BE2C (cell line): ENCODE results near the gene PLTP.

ENCODE experiments used
- DNase-seq: peaks from one replicate; pipeline ENCODE4 v3.0.0-alpha.2; 2020
- H3K27me3 ChIP-seq: fragments of 250-450 bp; sonication (Bioruptor Pico); 2 replicates; pipeline ENCODE4 v1.5.1; 2020; ENCODE audit warnings: mild to moderate bottlenecking
- H3K36me3 ChIP-seq: fragments of 250-450 bp; sonication (Bioruptor Pico); 2 replicates; pipeline ENCODE4 v1.5.1; 2020; ENCODE audit warnings: mild to moderate bottlenecking
- H3K4me1 ChIP-seq: fragments of 250-450 bp; sonication (Bioruptor Pico); 2 replicates; pipeline ENCODE4 v1.5.1; 2020
- H3K4me3 ChIP-seq: 2 replicates; pipeline ENCODE4 v1.5.1; 2011; ENCODE audit warnings: low read depth, low read length
- H3K9me3 ChIP-seq: fragments of 250-450 bp; sonication (Bioruptor Pico); 2 replicates; pipeline ENCODE4 v1.5.1; 2020
- CTCF ChIP-seq: IDR thresholded peaks from 2 replicates; pipeline ENCODE4 v1.5.1; 2012; ENCODE audit warnings: mild to moderate bottlenecking, low read depth, low read length

PLTP gene

GRCh38 chr20:45917790-45918141 is 5.8 kb upstream of the PLTP start:
- no peak for TF ChIP-seq CTCF
- H3K27me3 ChIP-seq: no peaks in the 10 kb centered on the region
- H3K9me3 ChIP-seq: no peaks in the 10 kb centered on the region
- no peak for DNase-seq
- H3K4me1 ChIP-seq: no peaks in the 10 kb centered on the region
- no peak overlapping the region for H3K4me3 ChIP-seq
- H3K36me3 ChIP-seq: no peaks in the 10 kb centered on the region

DNA sequence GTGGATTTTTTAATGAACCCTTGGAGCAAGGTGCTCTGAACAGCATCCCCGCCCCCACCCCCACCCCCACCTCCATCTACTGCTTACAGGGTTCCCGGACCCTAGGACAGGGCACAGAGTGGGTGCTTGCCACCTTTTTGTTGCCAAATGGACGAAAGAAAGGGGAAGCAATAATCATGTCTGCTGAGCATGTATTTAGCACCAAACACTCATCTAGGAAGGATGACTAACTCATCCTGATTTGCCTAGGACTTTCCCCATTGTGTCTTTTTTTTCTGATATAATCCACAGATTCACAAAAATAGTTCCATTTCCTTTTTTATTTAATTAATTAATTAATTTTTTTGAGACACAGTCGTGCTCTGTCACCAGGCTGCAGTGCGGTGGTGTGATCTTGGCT is 1.2 kb upstream of the PLTP start:
- Histone ChIP-seq H3K27me3 (no peaks in the 10 kb centered on the region), H3K4me3 (no peak overlapping the region), H3K4me1 (no peaks in the 10 kb centered on the region), H3K9me3 (no peaks in the 10 kb centered on the region), H3K36me3 (peaks cover 10% of the 10 kb centered on the region)
- no peak for DNase-seq
- no peak for TF ChIP-seq CTCF

- H3K36me3 ChIP-seq: peaks cover 10% of the 10 kb centered on the region
- H3K9me3 ChIP-seq: no peaks in the 10 kb centered on the region
- TF ChIP-seq CTCF: no peak
- no peaks in the 10 kb centered on the region for H3K27me3 ChIP-seq
- DNase-seq: no peak
- H3K4me1 ChIP-seq: no peaks in the 10 kb centered on the region
- H3K4me3 ChIP-seq: peak overlapping the region; percentile 69
Measured at GRCh38 chr20:45912344-45912682, 358 bp upstream of the PLTP start.

GRCh38 chr20:45910670-45911485 is 1.1 kb downstream of the PLTP start:
- H3K4me3 ChIP-seq: peak overlapping the region; percentile 69
- H3K9me3 ChIP-seq: no peaks in the 10 kb centered on the region
- peaks cover 10% of the 10 kb centered on the region for H3K36me3 ChIP-seq
- no peak for TF ChIP-seq CTCF
- peak; percentile 99 for DNase-seq
- no peaks in the 10 kb centered on the region for H3K4me1 ChIP-seq
- no peaks in the 10 kb centered on the region for H3K27me3 ChIP-seq

- H3K36me3 ChIP-seq: peaks cover 10% of the 10 kb centered on the region
- no peak for TF ChIP-seq CTCF
- DNase-seq: no peak
- peak overlapping the region; percentile 17 for H3K4me3 ChIP-seq
- H3K4me1 ChIP-seq: no peaks in the 10 kb centered on the region
- H3K27me3 ChIP-seq: no peaks in the 10 kb centered on the region
- H3K9me3 ChIP-seq: no peaks in the 10 kb centered on the region
Measured at GRCh38 chr20:45909817-45910669, 1.9 kb downstream of the PLTP start.

- H3K9me3 ChIP-seq: no peaks in the 10 kb centered on the region
- no peak overlapping the region for H3K4me3 ChIP-seq
- DNase-seq: no peak
- no peak for TF ChIP-seq CTCF
- H3K27me3 ChIP-seq: no peaks in the 10 kb centered on the region
- no peaks in the 10 kb centered on the region for H3K4me1 ChIP-seq
- H3K36me3 ChIP-seq: peaks cover 12% of the 10 kb centered on the region
Measured at GRCh38 chr20:45909336-45909808, 2.6 kb downstream of the PLTP start.
